ENCODE measurements around the gene DEFB118. TPM values are rescaled to one million over a fixed set of nuclear protein-coding genes. Genes with fewer than 3 reads are reported as not detected.

Gene DEFB118
- total RNA-seq = not detected

DNA sequence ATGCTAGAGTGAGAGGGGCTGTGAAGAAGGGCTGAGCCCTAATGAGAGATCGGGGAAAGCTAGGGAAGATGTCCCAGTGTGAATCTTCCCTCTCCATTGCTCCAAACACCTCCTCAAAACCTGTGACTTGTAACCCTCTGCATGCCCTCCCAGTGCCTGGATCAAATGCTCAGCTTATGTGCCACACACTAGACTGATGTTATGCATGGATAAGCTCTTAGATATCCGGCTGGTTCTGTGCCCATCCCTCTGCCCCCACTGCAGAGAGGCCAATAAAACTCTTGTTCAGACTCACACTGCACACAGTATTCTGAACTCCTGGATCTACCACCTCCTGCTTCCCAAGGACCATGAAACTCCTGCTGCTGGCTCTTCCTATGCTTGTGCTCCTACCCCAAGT is at the start of gene DEFB118:
Gene DEFB118 (plus strand): TSS at position 301 of the 400 bp plus-strand sequence. CDS start 50 bp downstream, at position 351.
- TF ChIP-seq CTCF (IDR thresholded peaks at IDR 0.05; ENCODE audit: low read depth) = no peak

- no peak for TF ChIP-seq CTCF (IDR thresholded peaks at IDR 0.05; ENCODE audit: low read depth)
These were observed 45.9 kb upstream of the DEFB118 start for GRCh38 chr20:31322504-31322903.

DNA sequence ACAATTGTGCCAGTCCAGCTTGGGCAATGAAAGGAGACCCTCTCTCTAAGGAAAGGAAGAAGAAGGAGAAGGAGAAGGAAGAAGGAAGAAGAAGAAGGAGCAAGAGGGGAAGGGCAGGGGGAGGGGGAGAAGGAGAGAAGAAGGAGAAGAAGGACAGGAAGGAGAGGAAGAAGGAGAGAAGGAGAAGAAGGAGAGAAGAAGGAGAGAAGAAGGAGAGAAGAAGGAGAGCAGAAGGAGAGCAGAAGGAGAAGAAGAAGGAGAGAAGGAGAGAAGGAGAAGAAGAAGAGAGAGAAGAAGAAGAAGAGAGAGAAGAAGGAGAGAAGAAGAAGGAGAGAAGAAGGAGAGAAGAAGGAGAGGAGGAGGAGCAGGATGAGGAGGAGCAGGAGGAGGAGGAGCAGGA is 37.5 kb upstream of the DEFB118 start:
- no peak for TF ChIP-seq CTCF (IDR thresholded peaks at IDR 0.05; ENCODE audit: low read depth)

DNA sequence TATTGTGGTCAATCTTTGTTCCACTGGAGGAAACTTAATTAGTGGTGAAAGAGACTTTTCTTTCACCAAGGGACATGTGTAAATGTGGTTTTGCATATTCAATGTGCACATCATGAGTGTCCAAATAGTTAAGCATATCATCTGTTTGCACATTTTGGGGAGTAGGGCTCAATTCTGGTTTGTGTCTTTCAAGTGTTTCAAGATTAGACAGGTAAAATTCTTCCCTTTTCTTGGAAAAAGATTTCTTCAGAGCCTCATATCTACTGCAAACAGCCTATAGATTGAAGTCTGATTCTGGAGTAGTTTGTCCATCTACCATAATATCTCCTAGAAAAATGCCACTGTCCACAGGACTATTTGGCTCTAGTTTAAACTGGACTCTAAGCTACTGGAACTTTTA is 26.9 kb upstream of the DEFB118 start:
- no peak for TF ChIP-seq CTCF (IDR thresholded peaks at IDR 0.05; ENCODE audit: low read depth)

GRCh38 chr20:31355981-31356380 is 12.4 kb upstream of the DEFB118 start:
- no peak for TF ChIP-seq CTCF (IDR thresholded peaks at IDR 0.05; ENCODE audit: low read depth)

- no peak for TF ChIP-seq CTCF (IDR thresholded peaks at IDR 0.05; ENCODE audit: low read depth)
These were observed 5.1 kb upstream of the DEFB118 start for GRCh38 chr20:31363295-31363694.

DNA sequence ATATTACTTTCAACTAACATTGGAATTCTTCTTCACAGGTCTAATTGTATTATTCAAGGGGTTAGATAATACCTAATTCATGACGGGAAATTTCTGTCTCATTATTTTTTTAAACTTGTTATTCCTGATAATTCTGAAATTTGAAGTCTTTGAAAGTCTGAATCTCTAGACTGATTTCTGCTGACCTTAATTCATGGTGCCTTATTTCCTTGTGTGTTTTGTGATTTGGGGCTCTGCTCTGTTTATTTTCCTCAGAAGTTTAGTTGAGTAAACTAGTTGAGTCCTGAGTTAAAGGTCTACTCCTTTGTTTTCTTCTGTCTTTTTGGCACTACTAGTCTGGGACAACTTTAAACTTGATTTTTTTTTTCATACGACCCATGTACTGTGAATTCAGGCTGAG is 5.9 kb downstream of the DEFB118 start:
- TF ChIP-seq CTCF (IDR thresholded peaks at IDR 0.05; ENCODE audit: low read depth) = no peak
